RWPE1 (cell line): ENCODE measurements around the gene SPRY4.
A peak's percentile ranks its signal among the peaks of the same experiment; 100 is the strongest.

Experiments
- CTCF ChIA-PET: fragments of 350-600 bp; sonication (Branson Sonifier 250); formaldehyde crosslinking; extraction: SDS; loops from one replicate; lab custom pipeline; 2021; lab: Yijun Ruan, JAX
- POLR2A ChIA-PET: fragments of 400-600 bp; formaldehyde crosslinking; extraction: SDS; loops from one replicate; lab custom pipeline; 2020; ENCODE audit warnings: antibody characterized with exemption; ENCODE audit not compliant: low non-redundant PET; lab: Yijun Ruan, JAX
- DNase-seq: peaks from one replicate; pipeline ENCODE4 v3.0.0; 2012; ENCODE audit warnings: low spot score
- H3K27ac ChIP-seq: fragments of 450-650 bp; 2 replicates; pipeline ENCODE4 v1.5.1; 2017
- TF ChIP-seq, protein P1 (sequence below): fragments of 450-650 bp; conservative IDR thresholded peaks from 2 replicates; pipeline ENCODE4 v1.5.1; 2017; ENCODE audit warnings: low read depth, mild to moderate bottlenecking

SPRY4 gene

DNA sequence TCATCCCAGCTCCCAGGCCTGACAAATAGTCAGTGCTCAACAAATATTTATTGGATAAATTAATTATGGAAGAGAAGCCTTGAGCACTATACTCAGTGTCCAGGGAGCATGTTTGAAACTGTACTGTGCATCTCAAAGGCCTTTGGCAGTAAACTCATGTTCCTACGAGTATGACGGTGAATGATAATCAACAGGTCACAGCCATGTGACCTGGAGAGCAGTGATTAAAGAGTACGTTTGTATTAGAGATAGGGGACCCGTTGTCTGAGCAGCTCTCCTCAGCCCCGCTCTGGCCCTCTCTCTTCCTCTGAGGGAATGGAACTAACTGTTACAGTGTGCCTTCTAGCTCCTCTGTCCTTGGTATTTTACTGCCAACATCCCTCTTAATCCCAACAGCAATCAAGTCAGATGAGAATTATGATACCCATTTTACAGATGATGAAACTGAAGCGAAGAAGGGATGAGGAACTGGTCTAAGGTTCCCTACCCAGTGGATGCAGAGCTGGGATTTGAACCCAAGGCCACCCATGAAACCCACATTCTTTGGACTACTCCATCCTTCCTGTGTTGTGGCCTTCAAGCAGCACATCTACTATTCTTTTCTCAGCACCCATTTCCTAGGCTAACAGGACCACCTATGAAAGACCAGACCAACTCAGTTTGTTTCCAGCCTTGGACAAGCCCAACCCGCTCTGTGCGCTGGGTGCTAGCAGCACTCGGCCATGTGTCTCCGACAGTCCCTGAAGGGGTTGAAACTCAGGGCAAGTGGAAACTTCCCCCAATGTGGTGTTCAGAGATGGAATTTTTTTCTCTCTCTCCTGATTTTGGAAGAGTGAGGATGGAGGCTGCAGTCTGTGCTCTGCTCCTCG, 34.9 kb downstream of the SPRY4 start:
- TF ChIP-seq, protein P1, sequence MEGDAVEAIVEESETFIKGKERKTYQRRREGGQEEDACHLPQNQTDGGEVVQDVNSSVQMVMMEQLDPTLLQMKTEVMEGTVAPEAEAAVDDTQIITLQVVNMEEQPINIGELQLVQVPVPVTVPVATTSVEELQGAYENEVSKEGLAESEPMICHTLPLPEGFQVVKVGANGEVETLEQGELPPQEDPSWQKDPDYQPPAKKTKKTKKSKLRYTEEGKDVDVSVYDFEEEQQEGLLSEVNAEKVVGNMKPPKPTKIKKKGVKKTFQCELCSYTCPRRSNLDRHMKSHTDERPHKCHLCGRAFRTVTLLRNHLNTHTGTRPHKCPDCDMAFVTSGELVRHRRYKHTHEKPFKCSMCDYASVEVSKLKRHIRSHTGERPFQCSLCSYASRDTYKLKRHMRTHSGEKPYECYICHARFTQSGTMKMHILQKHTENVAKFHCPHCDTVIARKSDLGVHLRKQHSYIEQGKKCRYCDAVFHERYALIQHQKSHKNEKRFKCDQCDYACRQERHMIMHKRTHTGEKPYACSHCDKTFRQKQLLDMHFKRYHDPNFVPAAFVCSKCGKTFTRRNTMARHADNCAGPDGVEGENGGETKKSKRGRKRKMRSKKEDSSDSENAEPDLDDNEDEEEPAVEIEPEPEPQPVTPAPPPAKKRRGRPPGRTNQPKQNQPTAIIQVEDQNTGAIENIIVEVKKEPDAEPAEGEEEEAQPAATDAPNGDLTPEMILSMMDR = no peak
- no peak overlapping the region for H3K27ac ChIP-seq
- DNase-seq = no peak
- POLR2A ChIA-PET = no interaction called here
- CTCF ChIA-PET = interaction anchor here (1.3 kb wide), 1 partner anchor 15 kb away, joined by 6 read pairs; no protein-coding TSS in a partner anchor

DNA sequence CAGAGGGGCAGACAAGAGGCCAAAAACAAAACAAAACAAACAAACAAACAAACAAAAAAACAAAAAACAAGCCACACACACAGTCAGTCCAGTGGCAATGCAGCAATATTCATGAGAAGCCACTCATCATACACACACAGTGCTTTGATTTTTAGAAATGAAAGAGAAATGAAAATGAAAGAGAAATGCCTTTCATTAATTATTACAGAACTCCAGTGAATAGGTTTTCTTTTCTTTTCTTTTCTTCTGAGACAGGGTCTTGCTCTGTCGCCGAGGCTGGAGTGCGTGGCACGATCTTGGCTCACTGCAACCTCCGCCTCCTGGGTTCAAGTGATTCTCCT, 36.9 kb downstream of the SPRY4 start:
- no peak overlapping the region for H3K27ac ChIP-seq
- DNase-seq = no peak
- CTCF ChIA-PET = interaction anchor here (0.6 kb wide), 2 partner anchors 128 to 261 kb away, joined by 3 read pairs; no protein-coding TSS in a partner anchor
- POLR2A ChIA-PET = interaction anchor here (0.6 kb wide), 1 partner anchor 132 kb away, joined by 3 read pairs; no protein-coding TSS in a partner anchor
- TF ChIP-seq, protein P1 = no peak

DNA sequence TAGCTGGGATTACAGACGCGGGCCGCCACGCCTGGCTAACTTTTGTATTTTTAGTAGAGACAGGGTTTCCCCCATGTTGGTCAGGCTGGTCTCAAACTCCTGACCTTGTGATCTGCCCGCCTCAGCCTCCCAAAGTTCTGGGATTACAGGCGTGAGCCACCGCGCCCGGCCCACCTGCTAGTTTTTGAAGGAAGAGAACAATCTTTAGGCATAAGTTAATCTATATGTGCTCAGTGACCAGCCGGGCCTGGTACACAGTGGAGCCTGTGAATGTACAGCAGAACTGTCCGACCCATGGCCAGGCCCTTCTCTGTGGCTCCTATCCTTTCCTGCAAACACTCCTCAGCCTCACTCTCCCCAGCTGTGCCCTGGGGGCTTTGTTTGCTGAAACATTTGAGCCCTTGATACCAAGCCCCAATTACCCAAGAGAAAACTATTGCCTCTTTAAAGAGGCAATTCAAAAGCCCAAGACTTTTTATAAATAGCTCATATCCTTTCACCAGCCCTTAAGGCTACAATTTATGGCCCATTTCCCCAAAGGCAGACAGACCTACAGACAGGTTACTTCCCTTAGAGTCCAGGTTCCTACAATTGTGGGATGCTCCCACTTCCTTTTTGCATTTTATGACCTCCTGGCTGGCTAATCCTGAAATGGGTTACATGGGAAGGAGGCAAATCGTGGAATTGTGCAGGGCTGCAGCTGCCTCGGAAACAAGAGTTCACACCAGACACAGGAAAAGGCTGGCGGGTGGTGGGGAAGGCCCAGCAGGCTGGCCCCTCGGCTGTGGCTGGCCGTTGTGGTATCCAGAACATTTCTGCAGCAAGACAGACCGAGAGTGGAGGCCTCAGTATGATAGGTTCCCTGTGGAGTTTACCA, 37.5 kb downstream of the SPRY4 start:
- no peak for DNase-seq
- no peak overlapping the region for H3K27ac ChIP-seq
- CTCF ChIA-PET = interaction anchor here (0.6 kb wide), 2 partner anchors 127 to 262 kb away, joined by 3 read pairs; no protein-coding TSS in a partner anchor
- POLR2A ChIA-PET = interaction anchor here (0.6 kb wide), 1 partner anchor 133 kb away, joined by 3 read pairs; no protein-coding TSS in a partner anchor
- TF ChIP-seq, protein P1 = no peak

DNA sequence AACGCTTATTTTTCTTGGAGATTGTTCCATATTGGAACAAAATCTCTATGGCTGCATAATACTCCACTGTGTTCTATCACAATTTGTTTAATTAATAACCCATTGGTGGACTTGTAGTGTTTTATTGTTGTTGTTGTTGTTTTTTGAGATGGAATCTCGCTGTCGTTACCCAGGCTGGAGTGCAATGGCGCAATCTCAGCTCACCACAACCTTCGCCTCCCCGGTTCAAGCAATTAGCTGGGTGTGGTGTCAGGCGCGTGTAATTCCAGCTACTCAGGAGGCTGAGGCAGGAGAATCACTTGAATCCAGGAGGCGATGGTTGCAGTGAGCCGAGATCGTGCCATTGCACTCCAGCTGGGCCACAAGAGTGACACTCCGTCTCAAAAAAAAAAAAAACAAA, 38.7 kb downstream of the SPRY4 start:
- TF ChIP-seq, protein P1 = no peak
- ChIA-PET CTCF (no interaction called here), POLR2A (no interaction called here)
- no peak for DNase-seq
- no peak overlapping the region for H3K27ac ChIP-seq

DNA sequence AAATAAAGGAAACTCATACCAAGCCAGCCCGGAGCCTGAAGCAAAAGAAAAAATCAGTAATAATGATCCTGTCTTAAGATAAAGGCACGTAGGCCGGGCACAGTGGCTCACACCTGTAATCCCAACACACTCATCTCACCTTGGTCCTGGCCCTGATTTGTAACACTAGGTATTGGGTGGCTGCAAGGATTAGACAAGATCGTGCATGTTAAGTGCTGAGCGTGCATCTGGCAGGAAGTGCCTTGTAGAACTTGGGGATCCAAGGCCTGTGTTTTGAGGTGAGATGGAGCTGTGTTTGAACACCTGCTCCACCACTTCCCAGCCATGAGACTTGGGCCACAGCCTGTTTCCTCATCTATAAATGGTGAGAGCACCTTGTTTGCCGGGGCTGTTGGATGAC, 41.5 kb downstream of the SPRY4 start:
- POLR2A ChIA-PET = no interaction called here
- DNase-seq = peak; percentile 46
- TF ChIP-seq, protein P1 = no peak
- CTCF ChIA-PET = no interaction called here
- H3K27ac ChIP-seq = no peak overlapping the region

DNA sequence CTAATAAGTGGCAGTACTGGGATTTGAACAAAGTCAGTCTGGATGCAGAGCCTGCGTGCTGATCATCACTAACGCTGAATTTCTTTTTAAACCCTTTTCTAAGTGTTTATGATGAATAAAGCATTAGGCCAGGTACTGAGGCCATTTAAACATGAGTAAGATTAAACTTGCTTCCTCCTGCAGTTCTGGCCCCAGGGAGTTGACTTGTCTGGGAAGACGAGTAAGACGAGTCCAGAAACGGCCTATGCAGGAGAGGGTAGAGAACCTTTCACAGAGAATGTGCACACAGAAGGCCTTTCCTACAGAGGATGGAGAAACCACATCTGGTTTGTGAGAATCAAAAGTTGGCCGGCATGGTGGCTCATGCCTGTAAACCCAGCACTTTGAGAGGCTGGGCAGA, 42.9 kb downstream of the SPRY4 start:
- H3K27ac ChIP-seq = no peak overlapping the region
- CTCF ChIA-PET = interaction anchor here (1.7 kb wide), 1 partner anchor 267 kb away, joined by 5 read pairs; no protein-coding TSS in a partner anchor
- DNase-seq = no peak
- POLR2A ChIA-PET = no interaction called here
- TF ChIP-seq, protein P1 = no peak
